IMR-90 (cell line): ENCODE data around the gene UBR7. TPM values are rescaled to one million over a fixed set of nuclear protein-coding genes. Genes with fewer than 3 reads are reported as not detected.

ENCODE experiments used
- polyA plus RNA-seq, 3 experiments: library from polyadenylated mRNA; depleted of rRNA; stranded (reverse); fragments of >200 nt; gene quantifications; 2 replicates each; pipeline ENCODE4 v1.2.3, GENCODE V29; 2012; ENCODE audit warnings: low replicate concordance in 1 of 3
- total RNA-seq: library from RNA; depleted of rRNA; stranded (reverse); fragments of >200 nt; gene quantifications from 2 replicates; pipeline ENCODE4 v1.2.3, GENCODE V29; 2012; rRNA removed

UBR7 gene
- total and polyA plus RNA-seq, 2 of the 4 experiments (the other 2 are of a cell fraction) = 24.2 to 29.4 TPM

Other genes starting within 250 kb of the UBR7 start
- gene ITPK1, start 91.3 kb upstream of the UBR7 start, total RNA-seq = 15.3 and 21.7 TPM in 2 replicates
- 23.0 and 26.9 TPM in 2 replicates for gene ITPK1, start 91.3 kb upstream of the UBR7 start, polyA plus RNA-seq (2012; rRNA removed)
- 9.9 and 12.8 TPM in 2 replicates for gene MOAP1, start 22.4 kb upstream of the UBR7 start, total RNA-seq
- gene MOAP1, start 22.4 kb upstream of the UBR7 start, polyA plus RNA-seq (2012; rRNA removed) = 10.7 and 13.2 TPM in 2 replicates
- 8.3 and 10.2 TPM in 2 replicates for gene LYSET, start 21.9 kb upstream of the UBR7 start, total RNA-seq
- 5.0 and 6.3 TPM in 2 replicates for gene LYSET, start 21.9 kb upstream of the UBR7 start, polyA plus RNA-seq (2012; rRNA removed)
- 4.3 and 10.3 TPM in 2 replicates for gene GON7, start 191 bp upstream of the UBR7 start, total RNA-seq
- 5.6 and 7.8 TPM in 2 replicates for gene GON7, start 191 bp upstream of the UBR7 start, polyA plus RNA-seq (2012; rRNA removed)
- 30.5 and 30.6 TPM in 2 replicates for gene BTBD7, start 125.8 kb downstream of the UBR7 start, total RNA-seq
- gene BTBD7, start 125.8 kb downstream of the UBR7 start, polyA plus RNA-seq (2012; rRNA removed) = 11.9 and 12.3 TPM in 2 replicates
- gene COX8C, start 139.9 kb downstream of the UBR7 start, total RNA-seq = not detected in 2 replicates
- gene COX8C, start 139.9 kb downstream of the UBR7 start, polyA plus RNA-seq (2012; rRNA removed) = not detected in 2 replicates
- gene UNC79, start 223.7 kb downstream of the UBR7 start, total RNA-seq = under 0.01 TPM in 1 of 2 replicates, not detected in the other
- gene UNC79, start 223.7 kb downstream of the UBR7 start, polyA plus RNA-seq (2012; rRNA removed) = under 0.01 and 0.03 TPM in 2 replicates